Activated T-cell treated with anti-CD3 and anti-CD28 coated beads for 4 hours (primary cell): ENCODE data around the gene B4GALT5.
A peak's percentile ranks its signal among the peaks of the same experiment; 100 is the strongest.
"Not testable (repeated sequence)": the region's sequence is repeated elsewhere in the genome, so short reads cannot be mapped to it uniquely, and the experiment has no call there.

ENCODE experiments used
- DNase-seq: peaks from one replicate; pipeline ENCODE4 v3.0.0-alpha.2; 2020

The B4GALT5 gene, protein sequence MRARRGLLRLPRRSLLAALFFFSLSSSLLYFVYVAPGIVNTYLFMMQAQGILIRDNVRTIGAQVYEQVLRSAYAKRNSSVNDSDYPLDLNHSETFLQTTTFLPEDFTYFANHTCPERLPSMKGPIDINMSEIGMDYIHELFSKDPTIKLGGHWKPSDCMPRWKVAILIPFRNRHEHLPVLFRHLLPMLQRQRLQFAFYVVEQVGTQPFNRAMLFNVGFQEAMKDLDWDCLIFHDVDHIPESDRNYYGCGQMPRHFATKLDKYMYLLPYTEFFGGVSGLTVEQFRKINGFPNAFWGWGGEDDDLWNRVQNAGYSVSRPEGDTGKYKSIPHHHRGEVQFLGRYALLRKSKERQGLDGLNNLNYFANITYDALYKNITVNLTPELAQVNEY

DNA sequence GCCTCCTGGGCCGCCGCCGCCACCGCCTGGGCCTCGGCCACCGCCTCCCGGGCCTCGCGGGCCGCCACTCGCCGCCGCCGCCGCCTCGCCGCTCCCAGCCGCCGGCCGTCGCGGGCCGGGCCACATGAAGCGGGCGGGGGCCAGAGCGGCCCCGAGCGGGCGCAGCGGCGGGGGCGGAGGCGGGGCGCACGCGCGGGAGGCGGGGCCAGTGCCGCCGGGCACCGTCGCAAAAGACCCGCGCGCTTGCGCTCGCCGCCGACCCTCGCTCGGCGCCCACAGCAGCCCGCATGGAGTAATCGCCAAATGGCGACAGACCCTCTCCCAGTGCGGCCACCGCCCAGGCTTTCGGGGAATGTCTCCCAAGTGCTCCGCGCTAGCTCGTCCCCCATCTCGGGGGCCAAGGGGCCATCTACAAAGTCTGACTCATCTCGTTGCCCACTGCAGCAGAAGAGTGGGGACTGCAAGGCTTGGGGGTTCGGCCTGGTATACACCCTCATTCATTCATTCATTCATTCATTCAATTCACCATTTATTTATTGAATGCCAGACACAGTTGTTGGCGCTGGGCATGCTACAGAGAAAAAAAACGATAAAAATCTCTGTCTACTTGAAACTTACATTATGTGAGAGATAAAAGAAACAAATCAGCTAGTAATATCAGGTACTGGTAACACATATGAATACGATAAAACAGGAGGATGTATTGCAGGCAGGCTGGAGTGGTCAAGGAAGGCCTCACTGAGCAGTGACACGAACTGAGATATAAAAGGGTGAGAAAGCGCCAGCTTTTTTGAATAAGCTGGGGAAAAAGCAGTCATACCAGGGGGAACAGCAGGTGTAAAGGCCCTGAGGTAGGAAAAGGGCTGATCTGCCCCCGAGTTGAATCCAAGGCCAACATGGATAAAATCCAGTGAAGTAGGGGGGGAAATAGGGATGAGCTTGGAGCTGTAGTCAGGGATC lies at the start of gene B4GALT5:
Gene B4GALT5 (minus strand): TSS at position 126 of the 960 bp plus-strand sequence. CDS start 188 bp downstream, outside the sequence.
- peak; percentile 47 for DNase-seq

- DNase-seq, result no peak
Measured at GRCh38 chr20:49762940-49763766, 49.5 kb upstream of the B4GALT5 start.

DNA sequence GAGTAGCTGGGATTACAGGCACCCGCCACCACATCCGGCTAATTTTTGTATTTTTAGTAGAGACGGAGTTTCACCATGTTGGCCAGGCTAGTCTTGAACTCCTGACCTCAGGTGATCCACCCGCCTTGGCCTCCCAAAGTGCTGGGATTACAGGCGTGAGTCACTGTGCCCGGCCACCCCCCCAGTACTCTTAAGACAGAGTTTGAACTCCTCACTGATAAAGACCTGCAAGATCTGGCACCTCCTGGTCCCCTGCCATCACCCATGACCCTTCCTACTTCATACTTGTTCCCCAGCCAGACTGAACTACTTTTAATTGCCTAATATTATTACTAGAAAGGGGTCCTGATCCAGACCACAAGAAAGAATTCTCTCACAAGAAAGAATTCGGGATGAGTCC lies 48.2 kb upstream of the B4GALT5 start:
- not testable (repeated sequence) for DNase-seq

DNA sequence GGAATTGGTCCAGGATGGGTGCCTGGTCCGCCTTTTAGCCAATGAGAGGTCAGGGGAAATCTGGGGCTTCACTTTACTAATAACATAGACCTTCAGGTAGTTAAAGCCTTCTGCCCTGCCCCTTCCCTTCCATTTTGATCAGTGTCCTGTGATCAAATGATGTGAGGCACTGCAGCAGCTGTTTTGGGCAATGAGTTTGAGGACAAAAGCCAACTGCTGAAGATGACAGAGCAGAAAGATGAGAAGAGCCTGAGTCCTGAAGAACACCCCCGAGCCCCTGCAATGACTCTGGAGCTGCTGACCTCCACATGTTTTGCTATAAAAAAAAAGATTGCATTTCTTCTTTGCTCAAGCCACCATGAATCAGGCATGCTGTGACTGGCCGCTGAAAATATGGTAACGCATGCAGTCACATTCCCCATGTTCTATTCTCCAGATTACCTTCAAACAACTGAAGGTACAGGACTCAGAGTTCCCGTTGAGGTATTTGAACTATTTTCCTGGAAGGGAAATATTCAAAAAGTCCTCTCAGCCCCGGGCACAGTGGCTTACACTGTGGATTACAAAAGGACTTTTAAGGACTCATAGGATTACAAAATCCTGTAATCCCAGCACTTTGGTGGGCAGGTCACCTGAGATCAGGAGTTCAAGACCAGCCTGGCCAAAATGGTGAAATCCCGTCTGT lies 45.7 kb upstream of the B4GALT5 start:
- DNase-seq, result no peak

DNA sequence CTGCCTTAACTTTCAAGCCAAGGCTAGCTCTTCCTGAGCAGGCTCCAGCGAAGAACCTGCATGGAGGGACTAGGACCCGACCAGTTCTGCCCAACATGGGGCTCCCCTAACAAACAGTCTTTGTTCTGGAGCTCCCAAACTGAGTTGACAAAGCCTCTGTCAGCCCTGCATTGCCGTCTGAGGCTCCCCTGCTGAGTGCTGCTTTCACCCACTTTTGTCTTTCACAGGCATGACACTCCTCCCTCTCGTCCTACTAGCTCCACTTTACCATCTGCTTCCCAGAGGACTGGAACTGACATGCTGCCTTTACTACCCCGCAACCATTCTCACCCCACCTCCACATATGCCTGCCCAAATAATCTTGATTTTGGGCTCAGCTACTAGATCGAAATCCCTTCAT lies 45.1 kb upstream of the B4GALT5 start:
- no peak for DNase-seq

- DNase-seq, result no peak
Measured at GRCh38 chr20:49757597-49757996, 43.9 kb upstream of the B4GALT5 start.

- DNase-seq, result no peak
Measured at GRCh38 chr20:49756241-49756640, 42.6 kb upstream of the B4GALT5 start.

DNA sequence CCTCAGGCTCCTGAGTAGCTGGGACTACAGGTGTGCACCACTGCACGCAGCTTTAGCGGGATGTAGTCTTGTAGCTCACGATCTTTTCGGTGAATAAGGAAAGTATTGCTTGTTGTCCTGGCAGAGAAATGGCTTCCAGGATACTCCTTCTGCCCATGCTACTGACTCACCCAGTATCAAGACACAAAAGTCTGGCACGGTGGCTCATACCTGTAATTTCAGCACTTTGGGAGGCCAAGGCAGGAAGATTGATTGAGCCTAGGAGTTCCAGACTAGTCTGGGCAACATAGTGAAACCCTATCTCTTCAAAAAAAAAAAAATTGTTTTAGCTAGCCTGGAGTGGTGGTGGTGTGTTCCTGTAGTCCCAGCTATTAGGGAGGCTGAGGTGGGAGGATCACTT lies 40.9 kb upstream of the B4GALT5 start:
- DNase-seq, result no peak

DNA sequence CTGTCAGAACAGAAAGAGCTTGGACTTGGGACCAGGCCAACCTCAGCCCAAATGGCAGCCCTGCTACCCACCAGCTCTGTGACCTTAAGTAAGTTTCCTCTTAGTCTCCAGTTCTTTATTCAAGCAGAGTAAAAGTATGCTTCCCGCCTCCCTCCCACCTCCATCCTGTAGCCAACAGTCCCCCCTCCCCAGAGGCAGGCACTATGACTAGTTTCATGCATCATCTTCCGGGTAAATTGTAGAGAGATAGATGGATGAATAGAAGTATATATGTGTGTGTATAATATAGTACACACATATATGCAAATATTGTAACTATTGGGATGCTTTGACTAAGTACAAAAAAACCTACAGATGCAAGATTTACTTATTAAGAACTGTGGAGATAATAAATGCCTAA lies 39.5 kb upstream of the B4GALT5 start:
- DNase-seq, result no peak

- no peak for DNase-seq
Measured at GRCh38 chr20:49752201-49752903, 38.7 kb upstream of the B4GALT5 start.

DNA sequence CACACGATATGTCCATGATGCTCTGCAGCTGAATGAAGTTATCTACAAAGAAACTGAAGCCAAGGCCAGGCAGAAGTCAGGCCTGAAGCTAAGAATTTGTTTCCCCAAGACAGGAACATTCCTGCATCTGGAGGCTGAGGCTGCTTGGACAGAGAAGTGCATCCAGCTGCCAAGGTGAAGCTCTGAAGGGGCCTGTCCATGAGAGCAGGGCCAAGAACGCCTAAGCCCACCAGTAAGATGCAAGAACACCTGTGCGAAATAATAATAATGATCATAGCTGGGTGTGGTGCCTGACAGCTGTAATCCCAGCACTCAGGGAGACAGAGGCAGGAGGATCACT lies 37.7 kb upstream of the B4GALT5 start:
- no peak for DNase-seq

GRCh38 chr20:49750611-49751396 lies 37.1 kb upstream of the B4GALT5 start:
- DNase-seq, result no peak

DNA sequence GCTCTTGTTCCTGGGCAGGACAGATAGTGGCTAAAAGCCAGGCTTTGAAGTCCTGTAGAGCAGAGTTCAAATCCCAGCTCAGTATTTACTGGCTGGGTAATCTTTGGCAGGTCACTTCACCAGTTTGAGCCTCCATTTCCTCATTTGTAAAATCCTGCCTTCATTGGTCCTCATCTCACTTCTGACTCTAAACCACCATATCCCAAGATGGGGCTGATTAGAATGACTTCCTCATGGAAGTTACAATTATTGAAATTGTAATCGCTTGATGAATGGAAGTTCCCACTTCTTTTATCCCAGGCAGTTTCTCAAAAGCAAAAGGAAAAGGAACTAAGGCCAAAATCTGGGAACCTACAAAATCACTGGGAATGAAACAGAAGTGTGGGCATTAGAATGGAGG lies 35.9 kb upstream of the B4GALT5 start:
- no peak for DNase-seq

GRCh38 chr20:49748525-49748838 lies 34.8 kb upstream of the B4GALT5 start:
- no peak for DNase-seq

DNA sequence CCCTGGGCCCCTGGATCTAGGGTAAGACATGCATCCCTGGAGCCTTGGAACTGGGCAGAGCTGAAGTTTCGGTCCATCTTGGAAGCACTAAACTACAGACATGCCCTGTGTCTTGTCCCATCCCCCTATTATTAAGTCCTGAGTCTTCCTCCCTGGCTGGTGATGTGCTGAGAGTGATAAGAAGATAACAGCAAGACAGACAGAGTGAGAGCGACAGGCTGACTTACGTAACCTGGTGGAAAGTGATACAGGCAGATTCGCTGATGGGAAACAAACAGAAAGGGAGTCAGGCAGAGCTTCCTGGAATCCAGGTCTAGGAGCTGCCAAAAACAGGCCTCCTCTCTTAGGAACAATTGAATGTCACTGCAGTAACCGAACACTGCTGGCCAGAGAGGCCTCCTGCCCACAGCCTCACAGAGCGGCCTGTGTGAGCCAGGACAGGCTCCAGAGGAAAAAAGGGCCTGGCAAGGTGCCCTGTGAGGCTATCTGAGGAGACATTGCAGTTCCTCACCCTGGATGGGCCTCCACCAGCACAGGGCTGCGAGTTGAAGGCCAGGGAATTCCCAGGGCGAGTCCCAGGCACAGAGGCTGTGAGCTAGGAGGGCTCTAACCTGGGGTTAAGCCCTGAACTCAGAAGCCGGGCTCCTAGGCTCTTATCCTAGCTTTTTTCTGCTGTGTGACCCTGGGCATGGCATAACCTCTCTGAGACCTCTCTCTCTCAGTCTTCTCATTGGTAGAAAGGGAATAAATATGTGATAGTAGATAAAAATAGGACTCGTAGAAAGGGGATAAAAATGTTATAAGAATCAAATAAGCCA lies 34.2 kb upstream of the B4GALT5 start:
- DNase-seq, result no peak

DNA sequence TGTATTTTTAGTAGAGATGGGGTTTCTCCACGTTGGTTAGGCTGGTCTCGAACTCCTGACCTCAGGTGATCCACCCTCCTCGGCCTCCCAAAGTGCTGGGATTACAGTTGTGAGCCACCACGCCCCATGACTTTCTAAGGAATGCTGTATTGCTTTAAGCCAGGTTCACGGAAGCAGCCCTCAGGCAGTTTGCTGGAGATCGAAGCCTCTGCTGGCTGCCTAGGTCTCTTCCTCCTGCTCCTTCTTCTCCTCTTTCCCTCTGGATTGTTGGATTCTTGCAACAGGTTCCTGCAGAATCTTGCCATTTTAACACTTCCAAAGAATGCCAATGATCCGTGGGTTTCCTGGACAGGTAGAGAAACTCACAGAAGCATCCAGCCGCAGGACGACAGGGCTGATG lies 29.3 kb upstream of the B4GALT5 start:
- no peak for DNase-seq

GRCh38 chr20:49741977-49742376 lies 28.3 kb upstream of the B4GALT5 start:
- DNase-seq, result no peak

DNA sequence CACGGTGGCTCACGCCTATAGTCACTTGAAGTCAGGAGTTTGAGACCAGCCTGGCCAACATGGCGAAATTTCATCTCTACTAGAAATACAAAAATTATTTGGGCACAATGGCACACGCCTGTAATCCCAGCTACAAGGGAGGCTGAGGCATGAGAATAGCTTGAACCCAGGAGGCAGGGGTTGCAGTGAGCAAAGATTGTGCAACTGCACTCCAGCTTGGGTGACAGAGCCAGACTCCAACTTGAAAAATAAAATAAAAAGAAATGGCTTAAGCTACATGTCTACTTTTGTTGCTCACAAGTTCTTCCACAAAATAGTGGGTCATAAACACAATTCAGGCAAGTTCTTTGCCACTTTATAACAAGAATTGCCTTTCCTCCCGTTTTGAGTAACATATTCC lies 27.1 kb upstream of the B4GALT5 start:
- DNase-seq, result no peak

- no peak for DNase-seq
Measured at GRCh38 chr20:49739042-49739441, 25.4 kb upstream of the B4GALT5 start.

GRCh38 chr20:49737260-49737659 lies 23.6 kb upstream of the B4GALT5 start:
- no peak for DNase-seq
